Natural killer cell treated with Interleukin-12 subunit alpha and Interleukin-12 subunit beta and Interleukin-15 and Interleukin-18, amount 100 ng/mL, for 72 hours (primary cell): ENCODE results near the gene DNAJB14. TPM values are rescaled to one million over a fixed set of nuclear protein-coding genes. Genes with fewer than 3 reads are reported as not detected.
A peak's percentile ranks its signal among the peaks of the same experiment; 100 is the strongest.

Source experiments
- ATAC-seq, 2 donors: fragments of 150-1000 bp; cut with Tn5 transposase in 1 of 2; sonication (Bioruptor Pico), chemical (Tn5 transposase) in 1 of 2; 2 replicates each; pipeline ENCODE4 v1.10.0; 2021
- DNase-seq: peaks from one replicate; pipeline ENCODE4 v3.0.0; 2022; ENCODE audit warnings: low spot score
- H3K27ac Mint-ChIP-seq, 2 donors: 1 replicate in 1 of 2; 2 replicates in 1 of 2; pipeline ENCODE4 v1.8.0; 2022; ENCODE audit warnings: mixed read lengths in 2 of 2, mild to moderate bottlenecking in 1 of 2, moderate library complexity in 1 of 2
- H3K27me3 Mint-ChIP-seq, 2 donors: 1 replicate in 1 of 2; 2 replicates in 1 of 2; pipeline ENCODE4 v1.8.0; 2022; ENCODE audit warnings: mixed read lengths in 2 of 2
- H3K36me3 Mint-ChIP-seq: one replicate; pipeline ENCODE4 v1.8.0; 2022; ENCODE audit warnings: mixed read lengths
- H3K4me1 Mint-ChIP-seq, 2 donors: 1 replicate in 1 of 2; 2 replicates in 1 of 2; pipeline ENCODE4 v1.8.0; 2022; ENCODE audit warnings: low read depth in 2 of 2, mixed read lengths in 2 of 2, mild to moderate bottlenecking in 1 of 2
- H3K4me3 Mint-ChIP-seq: one replicate; pipeline ENCODE4 v1.8.0; 2022; ENCODE audit warnings: mixed read lengths
- H3K9me3 Mint-ChIP-seq: 2 replicates; pipeline ENCODE4 v1.8.0; 2022; ENCODE audit warnings: mixed read lengths
- total RNA-seq, 2 donors: library from RNA; stranded (reverse); gene quantifications; one replicate each; pipeline ENCODE4 v1.2.3, GENCODE V29; 2022

DNAJB14 gene
- total RNA-seq, 2 donors from 2014 or later, result 51.4 to 70.3 TPM

GRCh38 chr4:99917575-99917974, 28.8 kb downstream of the DNAJB14 start:
- no peak for DNase-seq
- Mint-ChIP-seq H3K9me3 (no peaks in the 10 kb centered on the region), H3K4me3 (no peak overlapping the region), H3K4me1 (peaks cover 9 to 15% of the 10 kb centered on the region in 2 donors), H3K27me3 (no peaks in the 10 kb centered on the region), H3K36me3 (peaks cover 28% of the 10 kb centered on the region), H3K27ac (no peak overlapping the region)
- no peak for ATAC-seq

DNA sequence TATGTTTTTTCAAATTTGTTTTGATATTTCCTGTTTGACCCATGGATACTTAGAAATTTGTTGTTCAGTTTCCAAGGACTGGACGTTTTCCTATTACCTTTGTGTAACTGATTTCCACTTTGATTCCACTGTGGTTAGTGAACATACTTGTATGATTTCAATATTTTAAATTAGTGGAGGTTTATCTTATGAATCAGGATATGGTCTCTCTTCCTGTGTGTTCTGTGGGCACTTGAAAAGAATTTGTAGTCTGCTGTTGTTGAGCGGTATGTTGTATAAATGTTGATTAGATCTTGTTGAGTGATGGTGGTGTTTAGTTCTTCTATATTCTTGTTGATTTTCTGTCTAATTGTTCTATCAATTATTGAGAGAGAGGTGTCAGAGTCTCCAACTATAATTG, 31.0 kb downstream of the DNAJB14 start:
- H3K4me1 Mint-ChIP-seq, result peaks cover 15 to 21% of the 10 kb centered on the region in 2 donors
- H3K27ac Mint-ChIP-seq, result no peak overlapping the region
- no peaks in the 10 kb centered on the region for H3K9me3 Mint-ChIP-seq
- DNase-seq (no peak), ATAC-seq (no peak)
- peaks cover 28% of the 10 kb centered on the region for H3K36me3 Mint-ChIP-seq
- H3K27me3 Mint-ChIP-seq, result no peaks in the 10 kb centered on the region
- no peak overlapping the region for H3K4me3 Mint-ChIP-seq

DNA sequence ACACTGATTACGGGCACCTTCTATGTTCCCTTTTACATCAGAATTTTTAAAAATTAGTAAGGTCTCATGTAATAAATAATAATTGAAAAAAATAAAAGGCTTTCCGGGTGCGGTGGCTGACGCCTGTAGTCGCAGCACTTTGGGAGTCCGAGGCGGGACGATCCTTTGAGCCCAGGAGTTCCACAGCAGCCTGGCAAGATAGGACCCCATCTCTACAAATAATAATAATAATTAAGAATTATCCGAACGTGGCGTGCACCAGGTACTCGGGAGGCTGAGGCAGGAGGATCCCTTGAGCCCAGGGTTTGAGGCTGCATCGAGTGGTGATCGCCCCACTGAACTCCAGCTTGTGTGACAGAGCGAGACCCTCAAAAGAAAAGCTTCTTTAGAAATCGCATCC, 51.4 kb downstream of the DNAJB14 start:
- Mint-ChIP-seq H3K4me3 (peak overlapping the region; percentile 87), H3K27ac (peak overlapping the region; percentile 82 to 95), H3K36me3 (no peaks in the 10 kb centered on the region), H3K9me3 (no peaks in the 10 kb centered on the region), H3K4me1 (peaks cover 25 to 30% of the 10 kb centered on the region in 2 donors), H3K27me3 (no peaks in the 10 kb centered on the region)
- no peak for DNase-seq
- ATAC-seq, result no peak

- ATAC-seq (peak; percentile 99 to 100), DNase-seq (peak; percentile 95)
- Mint-ChIP-seq H3K4me1 (peaks cover 26 to 31% of the 10 kb centered on the region in 2 donors), H3K27me3 (no peaks in the 10 kb centered on the region), H3K9me3 (no peaks in the 10 kb centered on the region), H3K36me3 (no peaks in the 10 kb centered on the region), H3K4me3 (peak within 1 kb of the TSS; percentile 87), H3K27ac (peak within 1 kb of the TSS; percentile 82 to 95)
Observed at GRCh38 chr4:99894161-99894997, 52.0 kb downstream of the DNAJB14 start, which contains the start of gene LAMTOR3. LAMTOR3 (minus strand) TSS chr4:99894427; CDS start chr4:99893963, 464 bp downstream.

DNA sequence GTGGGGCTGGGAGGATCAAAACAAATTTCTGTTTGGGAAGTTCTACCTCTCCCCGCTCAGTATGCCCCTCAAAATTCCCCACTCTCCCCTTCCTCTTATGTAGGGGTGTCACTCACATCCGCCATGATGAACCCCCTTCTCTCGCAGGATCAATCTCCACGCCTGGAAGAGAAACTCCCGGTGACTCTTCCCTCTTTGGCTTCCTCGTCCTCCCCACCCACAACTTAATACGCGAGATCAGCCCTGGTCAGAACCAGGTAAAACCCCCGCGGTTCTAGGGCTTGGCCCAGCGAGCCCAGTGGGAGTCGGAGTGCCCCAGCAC, 52.6 kb downstream of the DNAJB14 start:
- no peaks in the 10 kb centered on the region for H3K27me3 Mint-ChIP-seq
- H3K4me1 Mint-ChIP-seq, result peaks cover 29 to 34% of the 10 kb centered on the region in 2 donors
- peak overlapping the region; percentile 82 to 95 for H3K27ac Mint-ChIP-seq
- ATAC-seq, result no peak
- no peaks in the 10 kb centered on the region for H3K36me3 Mint-ChIP-seq
- H3K9me3 Mint-ChIP-seq, result no peaks in the 10 kb centered on the region
- H3K4me3 Mint-ChIP-seq, result peak overlapping the region; percentile 87
- DNase-seq, result no peak

GRCh38 chr4:99893029-99893428, 53.4 kb downstream of the DNAJB14 start:
- Mint-ChIP-seq H3K36me3 (no peaks in the 10 kb centered on the region), H3K9me3 (no peaks in the 10 kb centered on the region), H3K27ac (peak overlapping the region; percentile 82 to 95), H3K4me1 (peaks cover 29 to 34% of the 10 kb centered on the region in 2 donors), H3K4me3 (peak overlapping the region; percentile 87), H3K27me3 (no peaks in the 10 kb centered on the region)
- DNase-seq (no peak), ATAC-seq (no peak)

DNA sequence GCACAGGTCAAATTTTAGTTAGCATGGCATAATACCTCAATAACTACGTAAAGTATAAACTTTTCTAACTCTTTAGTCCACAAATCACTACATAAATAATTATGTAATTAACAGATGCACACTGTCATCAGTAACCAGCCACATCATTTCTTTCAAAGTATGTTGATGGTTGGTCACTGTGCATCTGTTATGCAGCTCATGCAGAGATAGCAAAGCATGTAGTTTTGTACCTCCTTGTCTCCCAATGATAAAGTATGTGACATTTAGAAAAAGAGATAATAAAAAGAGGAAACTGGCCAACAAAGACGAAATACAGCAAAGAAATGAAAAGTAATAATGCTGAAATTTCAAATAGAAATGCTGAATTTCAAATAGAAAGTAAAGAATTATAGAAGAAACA, 55.1 kb downstream of the DNAJB14 start:
- Mint-ChIP-seq H3K4me1 (peaks cover 29 to 34% of the 10 kb centered on the region in 2 donors), H3K9me3 (no peaks in the 10 kb centered on the region), H3K36me3 (no peaks in the 10 kb centered on the region), H3K27me3 (no peaks in the 10 kb centered on the region), H3K4me3 (peak overlapping the region; percentile 11), H3K27ac (no peak overlapping the region)
- ATAC-seq (no peak), DNase-seq (no peak)

DNA sequence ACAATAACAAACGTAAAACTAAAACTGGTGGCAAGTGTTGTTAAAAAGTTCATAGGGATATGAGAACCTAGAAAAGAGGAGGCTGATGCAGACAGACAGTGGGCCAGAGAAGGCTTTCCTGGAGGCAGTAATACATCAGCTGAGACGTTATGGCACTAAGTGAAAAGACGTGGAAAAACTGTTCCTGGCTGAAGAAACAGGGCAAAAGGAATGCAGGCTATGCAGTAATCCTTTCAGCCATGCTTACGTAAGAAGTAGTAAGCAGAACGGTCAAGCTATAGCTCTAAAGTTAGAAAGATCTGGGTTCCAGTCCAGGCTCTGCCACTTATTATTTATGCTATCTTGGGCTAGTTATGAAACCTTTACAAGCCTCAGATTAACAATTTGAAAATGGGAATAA, 58.6 kb downstream of the DNAJB14 start:
- Mint-ChIP-seq H3K9me3 (no peaks in the 10 kb centered on the region), H3K27ac (no peak overlapping the region), H3K36me3 (no peaks in the 10 kb centered on the region), H3K27me3 (no peaks in the 10 kb centered on the region), H3K4me1 (peaks cover 13 to 14% of the 10 kb centered on the region in 2 donors), H3K4me3 (no peak overlapping the region)
- no peak for DNase-seq
- no peak for ATAC-seq

DNA sequence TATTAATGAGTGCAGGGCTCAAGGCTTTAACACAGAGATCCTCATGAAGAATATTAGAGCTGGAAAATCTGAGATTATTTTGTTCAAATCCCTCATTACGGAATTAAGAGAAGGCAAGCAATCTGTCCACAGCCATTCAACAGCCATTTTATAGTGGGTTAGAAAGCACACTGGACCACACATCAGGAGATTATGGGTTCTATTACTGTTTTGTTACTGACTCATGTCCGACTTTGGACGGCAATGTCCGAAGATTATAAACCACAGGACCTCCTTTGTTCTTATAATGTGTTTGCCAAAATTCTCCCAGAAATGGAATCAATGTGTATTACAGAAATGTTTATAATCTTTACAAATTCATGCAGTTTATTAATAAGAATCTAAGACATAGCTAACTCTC, 60.3 kb downstream of the DNAJB14 start:
- H3K27me3 Mint-ChIP-seq, result no peaks in the 10 kb centered on the region
- ATAC-seq (no peak), DNase-seq (no peak)
- H3K4me3 Mint-ChIP-seq, result no peak overlapping the region
- H3K9me3 Mint-ChIP-seq, result no peaks in the 10 kb centered on the region
- H3K4me1 Mint-ChIP-seq, result peaks cover 8 to 9% of the 10 kb centered on the region in 2 donors
- no peaks in the 10 kb centered on the region for H3K36me3 Mint-ChIP-seq
- H3K27ac Mint-ChIP-seq, result no peak overlapping the region

GRCh38 chr4:99885687-99886086, 60.7 kb downstream of the DNAJB14 start:
- DNase-seq (no peak), ATAC-seq (no peak)
- no peak overlapping the region for H3K27ac Mint-ChIP-seq
- H3K9me3 Mint-ChIP-seq, result no peaks in the 10 kb centered on the region
- no peak overlapping the region for H3K4me3 Mint-ChIP-seq
- peaks cover 4 to 5% of the 10 kb centered on the region in 2 donors for H3K4me1 Mint-ChIP-seq
- H3K27me3 Mint-ChIP-seq, result no peaks in the 10 kb centered on the region
- H3K36me3 Mint-ChIP-seq, result no peaks in the 10 kb centered on the region

- ATAC-seq, result no peak
- H3K9me3 Mint-ChIP-seq, result no peaks in the 10 kb centered on the region
- no peak overlapping the region for H3K4me3 Mint-ChIP-seq
- H3K4me1 Mint-ChIP-seq, result peaks cover 4 to 5% of the 10 kb centered on the region in 2 donors
- peaks cover 5% of the 10 kb centered on the region for H3K36me3 Mint-ChIP-seq
- H3K27me3 Mint-ChIP-seq, result no peaks in the 10 kb centered on the region
- no peak for DNase-seq
- no peak overlapping the region for H3K27ac Mint-ChIP-seq
Observed at GRCh38 chr4:99885063-99885664, 61.3 kb downstream of the DNAJB14 start.

DNA sequence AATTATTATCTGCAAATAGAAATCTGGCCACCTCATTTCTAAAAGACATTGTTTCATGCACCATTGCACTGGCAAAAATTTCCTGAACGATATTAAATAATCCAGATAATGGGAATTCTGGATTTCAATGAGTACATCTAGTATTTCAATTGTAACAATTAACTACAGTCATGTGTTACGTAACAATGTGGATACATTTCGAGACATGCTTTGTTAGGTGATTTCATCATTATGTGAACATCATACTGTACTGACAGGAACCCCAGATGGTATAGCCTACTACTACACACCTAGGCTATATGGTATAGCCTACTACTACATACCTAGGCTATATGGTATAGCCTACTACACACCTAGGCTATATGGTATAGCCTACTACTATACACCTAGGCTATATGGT, 67.0 kb downstream of the DNAJB14 start:
- H3K9me3 Mint-ChIP-seq, result no peaks in the 10 kb centered on the region
- ATAC-seq, result no peak
- H3K27ac Mint-ChIP-seq, result no peak overlapping the region
- H3K4me3 Mint-ChIP-seq, result no peak overlapping the region
- H3K36me3 Mint-ChIP-seq, result peaks cover 9% of the 10 kb centered on the region
- no peaks in the 10 kb centered on the region for H3K27me3 Mint-ChIP-seq
- H3K4me1 Mint-ChIP-seq, result peaks cover 0 to 2% of the 10 kb centered on the region in 2 donors
- DNase-seq, result no peak

GRCh38 chr4:99878604-99879003, 67.8 kb downstream of the DNAJB14 start:
- H3K27ac Mint-ChIP-seq, result no peak overlapping the region
- ATAC-seq, result no peak
- H3K4me1 Mint-ChIP-seq, result peaks cover 0 to 2% of the 10 kb centered on the region in 2 donors
- no peaks in the 10 kb centered on the region for H3K9me3 Mint-ChIP-seq
- no peaks in the 10 kb centered on the region for H3K27me3 Mint-ChIP-seq
- no peak for DNase-seq
- no peak overlapping the region for H3K4me3 Mint-ChIP-seq
- peaks cover 9% of the 10 kb centered on the region for H3K36me3 Mint-ChIP-seq

- DNase-seq, result no peak
- Mint-ChIP-seq H3K9me3 (no peaks in the 10 kb centered on the region), H3K27ac (no peak overlapping the region), H3K4me3 (no peak overlapping the region), H3K4me1 (peaks cover 0 to 2% of the 10 kb centered on the region in 2 donors), H3K27me3 (no peaks in the 10 kb centered on the region), H3K36me3 (peaks cover 9% of the 10 kb centered on the region)
- ATAC-seq, result no peak
Observed at GRCh38 chr4:99876946-99877345, 69.5 kb downstream of the DNAJB14 start.
